HG02763 (cell line): ENCODE data around the gene PHF21A.
"Not testable (repeated sequence)": the region's sequence is repeated elsewhere in the genome, so short reads cannot be mapped to it uniquely, and the experiment has no call there.

Experiments used
- ATAC-seq: cut with Tn5 transposase; IDR thresholded peaks from one replicate; pipeline ENCODE4 v1.9.1; 2021; ENCODE audit warnings: mild to moderate bottlenecking, moderate library complexity; ENCODE audit not compliant: unreplicated experiment

Gene PHF21A

DNA sequence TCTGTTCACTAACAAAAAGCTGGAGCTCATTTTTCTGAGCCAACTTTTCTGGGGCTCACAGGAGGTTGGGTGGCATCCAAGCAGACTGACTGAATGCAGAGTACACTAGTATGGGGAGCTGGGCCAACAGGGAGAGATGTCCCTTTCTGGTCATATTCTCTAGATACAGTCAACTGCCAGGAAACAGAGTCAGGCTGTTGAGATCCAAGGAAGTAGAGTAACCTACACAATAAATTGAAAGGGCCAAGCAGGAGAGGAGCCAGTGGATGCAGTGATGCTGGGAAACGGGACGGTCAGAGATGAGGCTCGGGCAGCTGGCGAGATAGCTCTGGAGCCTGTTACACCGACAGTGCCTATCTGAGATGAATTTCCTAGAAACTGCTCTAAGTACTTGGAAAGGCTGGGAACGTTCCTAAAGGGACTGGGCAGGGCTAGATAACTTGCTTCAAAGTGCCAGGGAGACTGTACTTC is 127.7 kb downstream of the PHF21A start:
- ATAC-seq = no peak

DNA sequence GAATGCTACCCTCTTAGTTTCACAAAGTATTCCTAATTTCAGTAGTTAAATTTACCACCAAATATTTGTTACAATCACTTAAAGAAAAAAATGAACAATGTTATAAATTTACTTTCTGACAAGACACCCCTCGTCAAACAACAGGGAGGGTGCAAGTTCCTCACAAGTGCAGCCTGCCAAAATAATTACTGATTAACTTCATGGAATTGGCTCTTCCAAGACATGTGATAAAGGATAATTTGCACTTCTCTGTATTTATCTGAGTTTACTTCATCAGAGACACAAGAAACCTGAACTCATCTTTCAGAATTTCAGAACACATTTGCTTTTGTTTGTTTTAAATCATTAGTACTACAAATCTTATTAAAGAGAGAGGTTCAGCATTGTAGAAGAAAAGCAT is 132.3 kb downstream of the PHF21A start:
- ATAC-seq = no peak

GRCh38 chr11:45985212-45985611 is 136.0 kb downstream of the PHF21A start:
- ATAC-seq = no peak

DNA sequence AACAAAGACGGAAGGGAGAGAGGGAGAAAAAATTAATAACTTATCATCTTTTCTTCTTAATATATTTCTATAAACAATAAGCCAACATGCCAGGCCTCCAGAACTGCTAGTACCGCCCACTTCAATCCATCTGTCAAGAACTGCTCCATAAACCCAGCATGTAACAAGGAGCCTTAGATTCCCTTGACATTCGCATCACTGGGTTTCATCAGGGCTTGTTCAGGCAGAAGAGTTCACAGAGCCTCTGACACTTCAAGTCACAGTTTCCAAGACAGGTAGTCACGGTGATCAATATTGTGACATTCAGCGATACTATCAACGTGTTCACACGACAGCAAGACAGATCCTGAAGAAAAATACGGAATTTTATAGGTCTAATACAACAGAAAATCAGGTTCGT is 137.1 kb downstream of the PHF21A start:
- no peak for ATAC-seq

DNA sequence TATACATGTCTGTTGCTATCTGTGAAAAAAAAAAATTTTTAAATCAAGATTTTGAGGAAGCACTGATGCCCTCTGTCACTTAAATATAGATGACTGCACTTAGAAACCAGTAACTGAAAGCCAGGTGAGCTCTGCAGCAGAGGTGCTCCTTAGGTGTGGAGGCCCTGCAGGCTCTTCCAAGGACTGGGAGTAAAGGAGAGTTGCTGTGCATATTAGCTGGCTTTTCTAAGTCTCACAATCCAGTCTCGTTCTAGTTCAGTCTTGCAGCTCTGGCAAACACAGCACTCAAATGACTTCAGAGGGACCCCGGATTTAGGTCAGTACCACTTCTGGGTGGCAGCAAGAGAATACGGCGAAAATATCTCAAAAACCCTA is 137.8 kb downstream of the PHF21A start:
- no peak for ATAC-seq

- ATAC-seq = no peak
These were observed 138.4 kb downstream of the PHF21A start for GRCh38 chr11:45982656-45983470.

- ATAC-seq = not testable (repeated sequence)
These were observed 139.4 kb downstream of the PHF21A start for GRCh38 chr11:45981826-45982225.

- ATAC-seq = no peak
These were observed 146.4 kb downstream of the PHF21A start for GRCh38 chr11:45974806-45975205.

DNA sequence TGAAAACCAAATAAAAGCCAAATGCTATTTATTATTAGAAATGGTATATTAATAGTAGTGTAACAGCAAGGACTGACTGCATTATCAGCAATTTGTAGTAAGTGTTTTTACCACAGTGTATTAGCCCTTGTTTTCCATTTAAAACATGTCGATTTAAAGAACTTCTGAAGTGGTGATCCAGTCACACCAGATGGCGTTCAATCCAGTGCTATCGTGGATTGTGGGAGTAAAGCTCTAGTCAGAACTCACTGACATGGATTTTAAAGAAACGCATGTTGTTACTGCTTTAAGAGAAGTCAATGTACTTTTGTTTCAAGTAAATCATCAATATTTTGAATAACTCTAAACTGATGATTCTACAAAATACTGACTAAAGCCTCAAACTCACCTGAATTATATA is 147.7 kb downstream of the PHF21A start:
- ATAC-seq = no peak

DNA sequence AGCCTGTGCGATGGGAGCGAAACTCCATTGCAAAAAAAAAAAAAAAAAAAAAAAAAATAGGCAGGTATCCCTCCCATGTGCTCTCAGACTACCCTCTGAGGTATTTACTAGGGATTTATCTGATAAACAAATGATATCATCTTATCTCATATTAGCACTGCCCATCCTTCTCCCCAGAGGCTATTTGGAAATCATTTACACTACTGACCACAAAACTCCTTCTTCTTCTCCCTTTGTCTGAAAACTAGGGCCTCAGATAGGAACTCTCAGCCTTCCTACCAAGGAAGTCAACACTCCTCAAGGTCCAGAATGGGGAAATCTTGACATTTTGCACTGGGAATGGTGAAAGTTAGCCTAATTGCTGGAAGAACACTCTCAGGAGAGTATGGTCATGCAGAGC is 152.4 kb downstream of the PHF21A start:
- ATAC-seq = no peak

- ATAC-seq = no peak
These were observed 153.7 kb downstream of the PHF21A start for GRCh38 chr11:45967506-45967905.

DNA sequence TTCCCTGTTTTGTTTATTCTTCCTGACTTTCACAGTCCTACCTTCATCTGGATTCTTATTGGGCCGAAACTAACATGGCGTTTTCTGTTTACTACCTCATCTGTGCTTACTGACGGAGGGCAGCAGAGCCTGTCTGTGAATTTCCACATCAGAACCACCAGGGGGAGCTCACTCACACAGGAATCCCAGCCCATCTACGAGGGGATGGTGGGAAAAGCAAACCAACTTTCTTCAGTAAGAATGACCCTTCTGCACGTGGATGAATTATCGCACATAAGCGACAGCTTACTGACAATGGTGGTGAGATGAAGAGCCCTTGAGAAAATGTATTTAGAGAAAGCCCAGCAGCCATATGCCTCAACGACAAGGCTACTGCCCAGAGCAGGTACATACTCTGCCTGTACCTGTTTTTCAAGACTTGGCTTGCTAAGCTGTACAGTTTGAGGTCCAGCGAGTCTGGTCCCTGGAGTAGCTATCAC is 156.3 kb downstream of the PHF21A start:
- ATAC-seq = no peak

- no peak for ATAC-seq
These were observed 159.5 kb downstream of the PHF21A start for GRCh38 chr11:45961751-45962240.

DNA sequence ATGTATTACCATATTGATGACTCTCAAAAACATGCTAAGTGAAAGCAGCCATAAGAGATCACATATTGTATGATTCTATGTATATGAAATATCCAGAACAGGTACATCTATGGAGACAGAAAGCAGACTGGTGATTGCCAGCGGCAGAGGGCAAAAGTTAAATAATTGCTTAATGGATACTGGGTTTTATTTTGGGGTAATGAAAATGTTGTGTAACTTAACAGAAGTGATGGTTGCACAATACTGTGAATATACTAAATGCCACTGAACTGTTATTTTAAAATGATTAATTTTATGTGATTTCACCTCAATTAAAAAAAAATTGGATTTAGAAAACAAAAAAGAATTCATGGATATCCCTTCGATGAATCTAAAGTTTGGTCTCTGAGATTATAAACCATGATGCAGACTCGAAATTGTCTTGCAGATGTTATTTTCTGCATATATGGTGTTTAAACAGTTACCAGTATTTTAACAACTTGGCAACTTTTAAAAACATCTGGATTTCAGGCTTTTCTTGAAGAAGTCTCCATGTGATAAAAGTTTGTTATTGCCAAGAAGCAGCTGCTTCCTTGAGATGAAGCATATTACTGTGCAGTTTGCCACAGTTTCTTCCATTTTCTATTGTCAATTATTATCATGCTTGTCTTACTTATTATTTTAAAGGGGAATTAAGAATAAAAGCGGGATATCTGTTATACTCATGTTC is 160.7 kb downstream of the PHF21A start:
- ATAC-seq = no peak

GRCh38 chr11:45959851-45960250 is 161.4 kb downstream of the PHF21A start:
- ATAC-seq = no peak

GRCh38 chr11:45949992-45950407 is 171.3 kb downstream of the PHF21A start:
- no peak for ATAC-seq

GRCh38 chr11:45948356-45948755 is 172.9 kb downstream of the PHF21A start:
- ATAC-seq = no peak

DNA sequence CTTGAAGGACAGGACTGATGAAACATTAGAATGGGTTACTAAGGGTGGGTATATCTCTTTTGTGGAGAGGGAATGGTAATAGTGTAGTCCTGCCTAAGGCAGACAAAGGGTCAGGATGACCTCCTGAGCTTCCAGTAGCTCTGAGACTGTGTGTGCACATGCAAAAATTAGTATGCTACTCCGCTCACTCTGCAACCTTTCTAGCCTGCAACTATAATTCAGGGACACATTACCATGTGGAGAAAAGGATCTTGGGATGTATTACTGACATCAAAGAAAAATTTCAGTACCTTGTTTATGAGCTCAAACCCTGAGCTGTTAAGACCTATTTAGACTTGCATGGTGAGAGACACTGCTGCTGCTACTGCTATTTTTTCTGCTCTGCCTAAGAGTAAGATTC is 173.4 kb downstream of the PHF21A start:
- ATAC-seq = no peak

DNA sequence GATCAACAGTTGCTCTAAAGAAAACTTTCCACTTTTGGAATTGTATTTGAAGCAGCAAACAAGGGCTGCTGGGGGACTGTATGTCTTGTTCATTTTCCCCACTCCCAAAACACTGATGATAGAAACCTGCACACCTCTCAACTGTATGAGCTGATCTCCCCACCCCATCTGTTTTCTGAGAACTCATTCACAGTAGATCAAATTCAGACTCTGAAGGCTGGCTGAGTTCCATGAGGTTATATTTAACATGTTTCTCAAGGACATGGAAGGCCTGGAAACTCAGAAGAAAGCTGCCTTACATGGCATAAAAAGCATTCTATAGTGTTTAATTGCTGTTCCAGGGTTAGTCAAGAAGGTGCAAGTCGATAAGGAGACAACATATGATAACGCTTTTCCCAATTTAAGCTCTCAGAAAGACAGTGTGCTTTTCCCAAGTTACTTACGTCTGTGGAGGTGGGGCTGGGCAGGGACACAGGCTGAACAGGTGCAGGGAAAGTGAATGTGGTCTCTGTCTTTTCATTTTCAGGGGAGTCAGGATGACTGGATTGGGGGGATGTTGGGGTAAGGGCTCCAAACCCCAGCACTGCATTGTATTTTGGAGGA is 175.8 kb downstream of the PHF21A start:
- no peak for ATAC-seq

GRCh38 chr11:45942381-45942780 is 178.9 kb downstream of the PHF21A start:
- no peak for ATAC-seq

GRCh38 chr11:45941285-45941684 is 180.0 kb downstream of the PHF21A start:
- ATAC-seq = no peak

DNA sequence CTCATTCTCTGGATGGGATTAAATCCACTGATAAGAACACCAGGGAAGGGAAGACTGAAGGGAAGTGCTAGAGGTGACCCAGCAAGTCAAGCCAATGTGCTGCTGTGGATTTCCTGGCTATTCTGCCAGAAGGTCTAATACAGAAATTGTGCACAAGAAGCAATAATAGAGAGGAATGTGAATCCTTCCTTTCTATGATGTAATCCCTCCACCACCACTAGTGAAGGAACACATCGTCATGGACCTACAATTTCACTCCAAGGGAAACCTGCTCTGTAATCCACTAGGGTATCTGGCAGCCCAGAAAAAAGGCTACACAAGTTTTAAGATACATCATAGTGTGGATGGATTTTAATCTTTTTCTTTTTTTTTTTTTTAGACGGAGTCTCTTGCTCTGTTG is 181.4 kb downstream of the PHF21A start:
- ATAC-seq = no peak
